HepG2 (cell line): ENCODE results near the gene SLC35B2. TPM values are rescaled to one million over a fixed set of nuclear protein-coding genes. Genes with fewer than 3 reads are reported as not detected.
"Not testable (repeated sequence)": the region's sequence is repeated elsewhere in the genome, so short reads cannot be mapped to it uniquely, and the experiment has no call there.

Experiments used
- ATAC-seq: fragments of 200-7000 bp; cut with Tn5 transposase; 3 replicates; pipeline ENCODE4 v1.9.1; 2020; ENCODE audit warnings: mild to moderate bottlenecking, moderate library complexity
- BruUV-seq: library from RNA; stranded (reverse); fragments of 400-500 nt; replicated peaks from 2 replicates; lab custom pipeline; 2021; lab: Mats Ljungman, UMichigan
- CTCF ChIA-PET: fragments of 300-600 bp; formaldehyde crosslinking; extraction: SDS; loops from one replicate; lab custom pipeline; 2021; ENCODE audit warnings: low total read pairs, inconsistent platforms, low intra/inter-chr PET ratio; lab: Yijun Ruan, JAX
- POLR2A ChIA-PET: fragments of 350-600 bp; sonication (Branson Sonifier 250); formaldehyde crosslinking; loops from one replicate; lab custom pipeline; 2020; ENCODE audit warnings: antibody characterized with exemption, inconsistent platforms; lab: Yijun Ruan, JAX
- DNase-seq: peaks from one replicate; pipeline ENCODE4 v3.0.0-alpha.2; 2015; ENCODE audit warnings: low spot score
- FAIRE-seq: peaks from 3 replicates; lab custom pipeline; 2011; peaks lifted over from hg19 to GRCh38; lab: Jason Lieb, UNC
- H2AFZ ChIP-seq: one replicate; pipeline ENCODE4 v1.6.1; 2011; ENCODE audit warnings: low read length, inconsistent platforms
- H3K27ac ChIP-seq: fragments of 300-600 bp; 3 replicates; pipeline ENCODE4 v1.8.0; 2011; ENCODE audit warnings: mixed run types, mild to moderate bottlenecking, mixed read lengths, low read length, inconsistent platforms; ENCODE audit not compliant: insufficient read depth; ENCODE audit errors: extremely low read length
- H3K27me3 ChIP-seq, 2 experiments: fragments of 200-600 bp in 1 of 2; 2 replicates in 1 of 2; 3 replicates in 1 of 2; pipeline versions ENCODE4 v1.6.0 to v1.8.0; 2011; ENCODE audit warnings: low read length in 2 of 2, mild to moderate bottlenecking in 2 of 2, moderate library complexity in 2 of 2, inconsistent platforms in 1 of 2; ENCODE audit not compliant: insufficient read depth in 2 of 2, control insufficient read depth in 1 of 2
- H3K36me3 ChIP-seq, 2 experiments: fragments of 200-600 bp in 1 of 2; replicated peaks in 1 of 2; 2 replicates in 1 of 2; 3 replicates in 1 of 2; pipeline versions ENCODE4 v1.5.1 to v1.8.0; 2011; ENCODE audit warnings: low read length in 2 of 2, inconsistent platforms in 1 of 2; ENCODE audit not compliant: insufficient read depth in 2 of 2, control insufficient read depth in 1 of 2
- H3K4me1 ChIP-seq: 2 replicates; pipeline ENCODE4 v1.5.1; 2012; ENCODE audit warnings: low read length, inconsistent platforms; ENCODE audit not compliant: insufficient read depth
- H3K4me2 ChIP-seq: 2 replicates; pipeline ENCODE4 v1.6.0; 2011; ENCODE audit warnings: low read depth, low read length, inconsistent platforms
- H3K4me3 ChIP-seq, 3 experiments: fragments of 200-600 bp in 1 of 3; sonication (generic), shearing (Covaris generic) in 1 of 3; replicated peaks in 1 of 3; 2 replicates each; pipeline ENCODE4 v1.5.1; 2011 to 2016; ENCODE audit warnings: low read length in 3 of 3, inconsistent platforms in 2 of 3, low read depth in 2 of 3, mild to moderate bottlenecking in 2 of 3, control low read depth in 1 of 3, mixed read lengths in 1 of 3; ENCODE audit not compliant: insufficient read depth in 1 of 3
- H3K79me2 ChIP-seq: one replicate; pipeline ENCODE4 v1.6.1; 2011; ENCODE audit warnings: low read length, inconsistent platforms; ENCODE audit not compliant: insufficient read depth
- H3K9ac ChIP-seq: 2 replicates; pipeline ENCODE4 v1.6.0; 2011; ENCODE audit warnings: mild to moderate bottlenecking, low read depth, low read length, inconsistent platforms; ENCODE audit not compliant: insufficient read depth
- H3K9me3 ChIP-seq: 2 replicates; pipeline ENCODE4 v1.5.1; 2012; ENCODE audit warnings: mild to moderate bottlenecking, low read length
- H4K20me1 ChIP-seq: 2 replicates; pipeline ENCODE4 v1.6.0; 2011; ENCODE audit warnings: inconsistent platforms, mild to moderate bottlenecking, low read length, moderate library complexity; ENCODE audit not compliant: insufficient read depth
- ARNT ChIP-seq: fragments of 450-650 bp; IDR thresholded peaks from 2 replicates; pipeline ENCODE4 v1.6.1; 2017
- CENPX ChIP-seq: sonication (generic); formaldehyde crosslinking; IDR thresholded peaks from 2 replicates; pipeline ENCODE4 v1.9.0; 2021; ENCODE audit warnings: mild to moderate bottlenecking, missing genetic modification reagents, moderate library complexity
- DMTF1 ChIP-seq: sonication (generic); formaldehyde crosslinking; IDR thresholded peaks from 2 replicates; pipeline ENCODE4 v1.4.0; 2020; ENCODE audit warnings: mild to moderate bottlenecking, missing genetic modification reagents
- DNMT1 ChIP-seq: sonication (generic); formaldehyde crosslinking; IDR thresholded peaks from 2 replicates; pipeline ENCODE4 v1.5.1; 2020; ENCODE audit warnings: mild to moderate bottlenecking, missing genetic modification reagents
- ELK4 ChIP-seq: sonication (generic); formaldehyde crosslinking; IDR thresholded peaks from 2 replicates; pipeline ENCODE4 v1.9.0; 2021; ENCODE audit warnings: missing genetic modification reagents, borderline replicate concordance
- PCBP1 ChIP-seq: fragments of 200-400 bp; formaldehyde crosslinking; IDR thresholded peaks from 2 replicates; pipeline ENCODE4 v1.6.1; 2017; ENCODE audit warnings: mild to moderate bottlenecking, low read depth, low read length, borderline replicate concordance
- SSRP1 ChIP-seq: IDR thresholded peaks from 2 replicates; pipeline ENCODE4 v1.6.1; 2016; ENCODE audit warnings: control low read depth
- ZNF136 ChIP-seq: sonication (generic); formaldehyde crosslinking; IDR thresholded peaks from 2 replicates; pipeline ENCODE4 v1.8.1; 2022; ENCODE audit warnings: low read depth, mild to moderate bottlenecking, moderate library complexity, missing genetic modification reagents
- ZNF138 ChIP-seq: sonication (generic); formaldehyde crosslinking; IDR thresholded peaks from 2 replicates; pipeline ENCODE4 v1.5.0; 2020; ENCODE audit warnings: mild to moderate bottlenecking, low read depth, missing genetic modification reagents
- ZNF225 ChIP-seq: sonication (generic); formaldehyde crosslinking; IDR thresholded peaks from 2 replicates; pipeline ENCODE4 v1.4.0; 2020; ENCODE audit warnings: mild to moderate bottlenecking, missing genetic modification reagents
- ZNF326 ChIP-seq: sonication (generic); formaldehyde crosslinking; IDR thresholded peaks from 2 replicates; pipeline ENCODE4 v1.4.0; 2020; ENCODE audit warnings: missing genetic modification reagents, borderline replicate concordance
- WGBS: methylation state at CpG from one replicate; pipeline ENCODE4 v1.1.6; 2017; ENCODE audit warnings: low lambda C conversion rate; 5-methylcytosine and 5-hydroxymethylcytosine counted together
- in situ Hi-C: cut with HindIII; loops from 2 replicates; pipeline ENCODE4 v1.10.0; 2017; ENCODE audit warnings: low pct_unique_long_range_greater_than_20kb; ENCODE audit not compliant: extremely low pct_ligation_motif_present
- intact Hi-C: fragments of 100-400 bp; cut with micrococcal nuclease; formaldehyde crosslinking; loops from one replicate; pipeline ENCODE4 v1.10.0; 2022; ENCODE audit not compliant: unreplicated experiment
- polyA plus RNA-seq, 8 experiments: library from polyadenylated mRNA; depleted of rRNA in 3 of 8; stranded (reverse) in 7 of 8; unstranded in 1 of 8; fragments of >200 nt; fragmentation: Illumina TruSeq in 4 of 8; extraction: Trizol in 4 of 8; gene quantifications; 2 replicates each; pipeline versions ENCODE4 v1.2.1 to v1.2.3, GENCODE V29; 2011 to 2016; ENCODE audit warnings: low read depth in 4 of 8, missing spikeins in 1 of 8, mixed read lengths in 1 of 8; ENCODE audit not compliant: insufficient read depth in 1 of 8
- total RNA-seq, 5 experiments: library from RNA; depleted of rRNA; stranded (reverse); fragments of >200 nt; fragmentation: Illumina TruSeq; extraction: Trizol; gene quantifications; 2 replicates each; pipeline ENCODE4 v1.2.3, GENCODE V29; 2016; ENCODE audit warnings: low read depth in 1 of 5

The SLC35B2 gene
- total and polyA plus RNA-seq, 2 of the 13 experiments (the other 11 are each of a cell fraction or from before 2014, with no cell fraction given): 61.1 to 148 TPM

- H4K20me1 ChIP-seq, H3K9ac ChIP-seq, DNase-seq, BruUV-seq, H3K4me3 ChIP-seq, H3K79me2 ChIP-seq, H3K4me2 ChIP-seq, CTCF ChIA-PET, H3K27ac ChIP-seq, ATAC-seq, H3K27me3 ChIP-seq, FAIRE-seq, POLR2A ChIA-PET, H3K9me3 ChIP-seq, in situ Hi-C loops, intact Hi-C loops, H2AFZ ChIP-seq: not testable (repeated sequence)
- WGBS: 98% methylated on average over 9 of the region's 9 CpGs
- peaks cover 11 to 24% of the 10 kb centered on the region in 2 experiments for H3K36me3 ChIP-seq
- H3K4me1 ChIP-seq: peaks cover 48% of the 10 kb centered on the region
Observed at GRCh38 chr6:44231426-44231825, 25.9 kb downstream of the SLC35B2 start.

GRCh38 chr6:44230034-44230675, 27.2 kb downstream of the SLC35B2 start:
- intact Hi-C loops (no loop called here), in situ Hi-C loops (no loop called here)
- DNase-seq: no peak
- Histone ChIP-seq H3K4me1 (peaks cover 50% of the 10 kb centered on the region), H3K9me3 (no peaks in the 10 kb centered on the region), H3K27me3 (no peaks in the 10 kb centered on the region), H2AFZ (no peak overlapping the region), H3K4me2 (no peak overlapping the region), H3K4me3 (no peak overlapping the region), H3K79me2 (peaks cover 6% of the 10 kb centered on the region), H3K36me3 (peaks cover 11 to 24% of the 10 kb centered on the region in 2 experiments), H3K27ac (no peak overlapping the region), H4K20me1 (no peaks in the 10 kb centered on the region), H3K9ac (no peak overlapping the region)
- CTCF ChIA-PET: no interaction called here
- no peak for ATAC-seq
- no TSS peak for BruUV-seq
- 97% methylated on average over 6 of the region's 10 CpGs for WGBS
- FAIRE-seq: no peak
- TF ChIP-seq SSRP1: no peak
- TF ChIP-seq ZNF136 (CRISPR knock-in tag): no peak
- TF ChIP-seq DMTF1: no peak
- TF ChIP-seq ZNF138: no peak
- TF ChIP-seq ELK4: no peak
- no peak for TF ChIP-seq DNMT1 (CRISPR knock-in tag)
- no peak for TF ChIP-seq CENPX (CRISPR knock-in tag)
- no peak for TF ChIP-seq ARNT
- no peak for TF ChIP-seq PCBP1
- no peak for TF ChIP-seq ZNF225 (CRISPR knock-in tag)
- TF ChIP-seq ZNF326 (CRISPR knock-in tag): no peak
- POLR2A ChIA-PET: interaction anchor here (0.6 to 1.2 kb wide), 2 partner anchors 8 to 11 kb away, joined by 3 to 4 read pairs; no protein-coding TSS in a partner anchor
